WTC11 (cell line): ENCODE results near the gene GPR17.

Source experiments
- CREB1 ChIP-seq: sonication (generic); formaldehyde crosslinking; IDR thresholded peaks from 2 replicates; pipeline ENCODE4 v1.8.0; 2023; ENCODE audit warnings: mild to moderate bottlenecking, missing genetic modification reagents
- ETV6 ChIP-seq: sonication (generic); formaldehyde crosslinking; IDR thresholded peaks from 2 replicates; pipeline ENCODE4 v1.8.1; 2022; ENCODE audit warnings: mild to moderate bottlenecking, missing genetic modification reagents
- JUN ChIP-seq: sonication (generic); formaldehyde crosslinking; IDR thresholded peaks from 2 replicates; pipeline ENCODE4 v1.8.0; 2023; ENCODE audit warnings: mild to moderate bottlenecking, missing genetic modification reagents
- MAX ChIP-seq: sonication (generic); formaldehyde crosslinking; IDR thresholded peaks from 2 replicates; pipeline ENCODE4 v1.8.0; 2022; ENCODE audit warnings: mild to moderate bottlenecking, missing genetic modification reagents
- SMAD3 ChIP-seq: sonication (generic); formaldehyde crosslinking; IDR thresholded peaks from 2 replicates; pipeline ENCODE4 v1.8.0; 2022; ENCODE audit warnings: missing genetic modification reagents, mild to moderate bottlenecking, borderline replicate concordance
- ZNF121 ChIP-seq: sonication (generic); formaldehyde crosslinking; IDR thresholded peaks from 2 replicates; pipeline ENCODE4 v1.8.0; 2023; ENCODE audit warnings: missing genetic modification reagents
- ZNF138 ChIP-seq: sonication (generic); formaldehyde crosslinking; conservative IDR thresholded peaks from 2 replicates; pipeline ENCODE4 v1.8.1; 2022; ENCODE audit warnings: mild to moderate bottlenecking, moderate library complexity, missing genetic modification reagents
- ZNF281 ChIP-seq: sonication (generic); formaldehyde crosslinking; IDR thresholded peaks from 2 replicates; pipeline ENCODE4 v1.8.0; 2023; ENCODE audit warnings: mild to moderate bottlenecking, missing genetic modification reagents
- ZNF416 ChIP-seq: fragments of 250-450 bp; sonication (Bioruptor Pico); IDR thresholded peaks from 2 replicates; pipeline ENCODE4 v1.9.0; 2021; ENCODE audit warnings: mild to moderate bottlenecking, inconsistent platforms
- TF ChIP-seq, protein P1 (sequence below): fragments of 200-600 bp; IDR thresholded peaks from 2 replicates; pipeline ENCODE4 v1.8.0; 2022; ENCODE audit warnings: antibody characterized with exemption

DNA sequence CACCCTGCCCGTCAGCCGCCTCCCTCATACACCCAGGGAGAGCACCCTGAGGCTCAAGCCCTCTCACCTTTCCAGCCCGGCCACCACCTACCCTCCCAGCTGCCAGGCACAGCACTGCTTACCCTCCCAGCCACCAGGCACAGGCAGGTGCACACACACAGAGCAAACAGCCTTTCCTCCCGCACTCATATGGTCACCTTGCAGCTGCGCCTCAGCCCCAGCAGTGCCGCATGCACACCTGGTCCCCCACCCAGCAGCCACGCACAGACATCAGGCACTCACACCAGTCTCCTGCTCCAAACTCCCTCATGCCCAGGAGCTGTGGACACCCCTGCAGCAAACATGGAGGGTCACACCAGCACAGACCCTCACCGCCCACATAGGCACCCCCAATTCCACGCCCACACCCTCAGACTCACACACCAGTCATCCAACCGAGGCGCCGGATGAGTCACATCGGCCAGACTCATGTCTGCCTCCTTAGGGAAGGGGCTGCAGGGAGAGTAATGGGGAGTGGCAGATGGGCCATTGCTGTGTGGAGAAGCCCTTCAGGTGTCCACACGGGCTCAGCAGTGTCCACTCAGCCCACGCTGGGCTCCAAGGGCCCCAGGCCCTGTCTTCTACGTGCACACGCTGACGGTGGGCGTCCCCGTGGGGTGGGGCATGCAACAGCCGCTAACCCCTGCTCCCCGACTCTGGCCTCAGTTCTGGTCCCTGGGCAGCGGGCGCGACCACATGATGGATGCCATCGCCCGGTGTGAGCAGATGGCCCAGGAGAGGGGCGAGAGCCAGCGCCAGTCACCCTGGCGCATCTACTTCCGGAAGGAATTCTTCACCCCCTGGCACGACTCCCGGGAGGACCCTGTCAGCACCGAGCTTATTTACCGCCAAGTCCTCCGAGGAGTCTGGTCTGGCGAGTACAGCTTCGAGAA lies 22.3 kb upstream of the GPR17 start:
- TF ChIP-seq ZNF416 (CRISPR knock-in tag) (no peak), JUN (no peak), ZNF281 (CRISPR knock-in tag) (no peak), CREB1 (CRISPR knock-in tag) (no peak), ETV6 (CRISPR knock-in tag) (no peak), ZNF121 (CRISPR knock-in tag) (no peak), MAX (CRISPR knock-in tag) (no peak), ZNF138 (CRISPR knock-in tag) (no peak), SMAD3 (CRISPR knock-in tag) (no peak)
- TF ChIP-seq, protein P1, sequence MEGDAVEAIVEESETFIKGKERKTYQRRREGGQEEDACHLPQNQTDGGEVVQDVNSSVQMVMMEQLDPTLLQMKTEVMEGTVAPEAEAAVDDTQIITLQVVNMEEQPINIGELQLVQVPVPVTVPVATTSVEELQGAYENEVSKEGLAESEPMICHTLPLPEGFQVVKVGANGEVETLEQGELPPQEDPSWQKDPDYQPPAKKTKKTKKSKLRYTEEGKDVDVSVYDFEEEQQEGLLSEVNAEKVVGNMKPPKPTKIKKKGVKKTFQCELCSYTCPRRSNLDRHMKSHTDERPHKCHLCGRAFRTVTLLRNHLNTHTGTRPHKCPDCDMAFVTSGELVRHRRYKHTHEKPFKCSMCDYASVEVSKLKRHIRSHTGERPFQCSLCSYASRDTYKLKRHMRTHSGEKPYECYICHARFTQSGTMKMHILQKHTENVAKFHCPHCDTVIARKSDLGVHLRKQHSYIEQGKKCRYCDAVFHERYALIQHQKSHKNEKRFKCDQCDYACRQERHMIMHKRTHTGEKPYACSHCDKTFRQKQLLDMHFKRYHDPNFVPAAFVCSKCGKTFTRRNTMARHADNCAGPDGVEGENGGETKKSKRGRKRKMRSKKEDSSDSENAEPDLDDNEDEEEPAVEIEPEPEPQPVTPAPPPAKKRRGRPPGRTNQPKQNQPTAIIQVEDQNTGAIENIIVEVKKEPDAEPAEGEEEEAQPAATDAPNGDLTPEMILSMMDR = no peak
